Ovary (tissue), 9 donors: ENCODE data around the gene OOEP. TPM values are rescaled to one million over a fixed set of nuclear protein-coding genes. Genes with fewer than 3 reads are reported as not detected.

Experiments used
- DNase-seq, 5 donors: peaks; one replicate each; pipeline ENCODE4 v3.0.0-alpha.2; 2019 to 2020
- H3K27ac ChIP-seq, 2 donors: fragments of 200-600 bp; one replicate each; pipeline versions ENCODE4 v1.5.1 to v1.8.0; 2019 to 2022
- H3K27me3 ChIP-seq: fragments of 200-600 bp; one replicate; pipeline ENCODE4 v1.8.0; 2022
- H3K36me3 ChIP-seq: fragments of 200-600 bp; sonication (generic); one replicate; pipeline ENCODE4 v1.5.1; 2019
- H3K4me1 ChIP-seq: one replicate; pipeline ENCODE4 v1.8.1; 2013; ENCODE audit warnings: mild to moderate bottlenecking, moderate library complexity; ENCODE audit not compliant: insufficient read depth
- H3K4me3 ChIP-seq: fragments of 200-600 bp; sonication (generic); one replicate; pipeline ENCODE4 v1.5.1; 2017
- H3K9me3 ChIP-seq, 2 donors: fragments of 200-600 bp in 1 of 2; sonication (generic) in 1 of 2; one replicate each; pipeline versions ENCODE4 v1.5.1 to v1.8.1; 2013 to 2019; ENCODE audit warnings: mild to moderate bottlenecking in 1 of 2, moderate library complexity in 1 of 2
- CTCF ChIP-seq, 3 donors: fragments of 450-650 bp in 2 of 3; fragments of 200-600 bp in 1 of 3; IDR thresholded peaks; one replicate each; pipeline versions ENCODE4 v1.5.1 to v1.8.0; 2016 to 2022; ENCODE audit warnings: antibody characterized with exemption in 3 of 3, mild to moderate bottlenecking in 1 of 3
- EP300 ChIP-seq: sonication (generic); formaldehyde crosslinking; IDR thresholded peaks from one replicate; pipeline ENCODE4 v1.6.1; 2017; ENCODE audit warnings: antibody characterized with exemption
- POLR2A ChIP-seq: fragments of 450-650 bp; IDR thresholded peaks from one replicate; pipeline ENCODE4 v1.6.1; 2017; ENCODE audit warnings: antibody characterized with exemption, mild to moderate bottlenecking, moderate library complexity
- WGBS, 3 donors: extraction: QIAGEN DNeasy Blood & Tissue Kit in 1 of 3; methylation state at CpG; one replicate each; pipeline versions ENCODE4 v1.1.5 to v1.1.7; 2013 to 2017; 5-methylcytosine and 5-hydroxymethylcytosine counted together
- intact Hi-C, 4 donors: fragments of 100-400 bp; cut with DNase I; formaldehyde crosslinking; loops; one replicate each; pipeline versions ENCODE4 v1.11.0 to v1.15.1; 2022 to 2023
- polyA plus RNA-seq, 2 donors: library from polyadenylated mRNA; stranded (reverse); fragments of 200-250 nt in 1 of 2; fragments of 350-450 nt in 1 of 2; fragmentation: Illumina TruSeq in 1 of 2; extraction: RNeasy Lipid Tissue Mini Kit (QIAGEN cat#74804) in 1 of 2; gene quantifications; one replicate each; pipeline ENCODE4 v1.2.3, GENCODE V29; 2013 to 2014
- total RNA-seq, 7 donors: library from RNA; depleted of rRNA in 2 of 7; stranded (reverse); fragments of >200 nt in 2 of 7; fragmentation: NEBNext Ultra II Directional in 3 of 7; extraction: Animal tissue kit (Norgen Biotek cat#: 25700) in 3 of 7; gene quantifications; one replicate each; pipeline versions ENCODE4 v1.1.0 to v1.2.4, GENCODE V29; 2016 to 2023
- donor health status: DM: no; HTN: no; CAD: no; lungs with moderate emphysema.
- donor health status: DM: no; HTN: no; CAD: no.
- donor health status: Bipolar disorder and iron deficiency.
- donor health status: DM: yes; HTN: yes; CAD: no.
- donor health status: DM: no; HTN: no; CAD: no.
- donor health status: DM: yes; HTN: yes; CAD: no.

The OOEP gene
- total and polyA plus RNA-seq, 9 donors = 0.25 to 1.5 (median 0.56) TPM; not detected in 5

- no peaks in the 10 kb centered on the region for H3K4me1 ChIP-seq
- no peaks in the 10 kb centered on the region for H3K36me3 ChIP-seq
- intact Hi-C loops = no loop called here
- TF ChIP-seq POLR2A (no peak), CTCF (IDR thresholded peaks at IDR 0.05) (no peak), EP300 (no peak)
- no peak for DNase-seq
- no peak overlapping the region for H3K27ac ChIP-seq
- no peaks in the 10 kb centered on the region for H3K27me3 ChIP-seq
- no peak overlapping the region for H3K4me3 ChIP-seq
- 68 to 73% (median 72%) methylated on average over 3 of the region's 3 CpGs for WGBS, 3 donors
- H3K9me3 ChIP-seq = no peaks in the 10 kb centered on the region
Observed at GRCh38 chr6:73339340-73339739, 30.4 kb downstream of the OOEP start.

- Histone ChIP-seq H3K36me3 (no peaks in the 10 kb centered on the region), H3K4me1 (no peaks in the 10 kb centered on the region), H3K4me3 (no peak overlapping the region), H3K27ac (no peak overlapping the region), H3K9me3 (no peaks in the 10 kb centered on the region), H3K27me3 (no peaks in the 10 kb centered on the region)
- intact Hi-C loops = loop anchor here in 1 of 4 donors (10.0 kb wide), 1 partner anchor 914 kb away; no protein-coding TSS in a partner anchor
- DNase-seq = no peak
- TF ChIP-seq POLR2A (no peak), EP300 (no peak), CTCF (IDR thresholded peaks at IDR 0.05) (no peak)
- WGBS, 3 donors = 55 to 57% (median 57%) methylated on average over 3 of the region's 3 CpGs
Observed at GRCh38 chr6:73329201-73329600, 40.5 kb downstream of the OOEP start.

- intact Hi-C loops = loop anchor here in 1 of 4 donors (10.0 kb wide), 1 partner anchor 914 kb away; no protein-coding TSS in a partner anchor
- no peaks in the 10 kb centered on the region for H3K27me3 ChIP-seq
- DNase-seq = no peak
- H3K27ac ChIP-seq = no peak overlapping the region
- 41 to 51% (median 51%) methylated on average over 3 of the region's 3 CpGs for WGBS, 3 donors
- no peaks in the 10 kb centered on the region for H3K36me3 ChIP-seq
- H3K4me1 ChIP-seq = no peaks in the 10 kb centered on the region
- H3K9me3 ChIP-seq = no peaks in the 10 kb centered on the region
- no peak for TF ChIP-seq CTCF (IDR thresholded peaks at IDR 0.05)
- TF ChIP-seq POLR2A = no peak
- TF ChIP-seq EP300 = no peak
- H3K4me3 ChIP-seq = no peak overlapping the region
Observed at GRCh38 chr6:73328790-73329189, 40.9 kb downstream of the OOEP start.

DNA sequence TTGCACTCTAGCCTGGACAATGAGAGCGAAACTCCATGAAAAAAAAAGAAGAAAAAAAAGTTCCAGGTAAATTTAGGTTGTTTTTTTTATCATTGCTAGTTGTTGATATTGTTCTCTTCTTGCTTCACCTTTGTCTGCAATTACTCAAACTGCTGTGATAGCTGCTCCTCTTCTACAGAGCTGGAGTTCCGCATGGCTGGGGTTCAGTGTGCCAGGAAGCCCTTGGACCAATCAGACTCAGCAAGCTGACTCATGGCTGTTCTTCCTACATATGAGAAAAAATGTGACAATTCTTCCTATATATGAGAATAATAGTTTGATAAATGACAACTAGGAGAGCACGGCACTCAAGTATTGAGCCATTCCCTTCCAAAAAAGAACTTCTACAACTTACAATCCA is 44.0 kb downstream of the OOEP start:
- no peaks in the 10 kb centered on the region for H3K27me3 ChIP-seq
- H3K27ac ChIP-seq = no peak overlapping the region
- H3K9me3 ChIP-seq = no peaks in the 10 kb centered on the region
- intact Hi-C loops = loop anchor here in 1 of 4 donors (10.0 kb wide), 1 partner anchor 911 kb away; no protein-coding TSS in a partner anchor
- H3K36me3 ChIP-seq = no peaks in the 10 kb centered on the region
- TF ChIP-seq POLR2A (no peak), CTCF (IDR thresholded peaks at IDR 0.05) (no peak), EP300 (no peak)
- no peak overlapping the region for H3K4me3 ChIP-seq
- 90 to 94% (median 92%) methylated on average over 3 of the region's 3 CpGs for WGBS, 3 donors
- H3K4me1 ChIP-seq = no peaks in the 10 kb centered on the region
- no peak for DNase-seq
